Smooth muscle cell (in vitro differentiated cells): ENCODE data around the gene PARP16. TPM values are rescaled to one million over a fixed set of nuclear protein-coding genes. Genes with fewer than 3 reads are reported as not detected.

ENCODE experiments used
- DNase-seq: peaks from one replicate; lab custom pipeline; 2025; ENCODE audit not compliant: unreplicated experiment; lab: John Stamatoyannopoulos, UW
- H2AFZ ChIP-seq: fragments of 200-600 bp; sonication (generic); 2 replicates; pipeline ENCODE4 v1.6.0; 2016; ENCODE audit warnings: antibody characterized with exemption, low read depth, mild to moderate bottlenecking
- H3F3A ChIP-seq: fragments of 200-600 bp; sonication (generic); 2 replicates; pipeline ENCODE4 v1.6.0; 2017; ENCODE audit warnings: antibody characterized with exemption, low read depth
- H3K27ac ChIP-seq: fragments of 200-600 bp; sonication (generic); 2 replicates; pipeline ENCODE4 v1.5.1; 2016; ENCODE audit warnings: low read depth, mild to moderate bottlenecking
- H3K27me3 ChIP-seq: fragments of 200-600 bp; sonication (generic); 2 replicates; pipeline ENCODE4 v1.6.1; 2016; ENCODE audit warnings: low read depth, mild to moderate bottlenecking
- H3K36me3 ChIP-seq: fragments of 200-600 bp; sonication (generic); 2 replicates; pipeline ENCODE4 v1.5.1; 2016; ENCODE audit warnings: low read depth
- H3K4me1 ChIP-seq: fragments of 200-600 bp; sonication (generic); 2 replicates; pipeline ENCODE4 v1.5.1; 2016; ENCODE audit warnings: low read depth
- H3K4me2 ChIP-seq: fragments of 200-600 bp; sonication (generic); 2 replicates; pipeline ENCODE4 v1.6.0; 2016; ENCODE audit warnings: mild to moderate bottlenecking
- H3K4me3 ChIP-seq: fragments of 200-600 bp; sonication (generic); 2 replicates; pipeline ENCODE4 v1.5.1; 2016; ENCODE audit warnings: mild to moderate bottlenecking
- H3K79me2 ChIP-seq: fragments of 200-600 bp; sonication (generic); 2 replicates; pipeline ENCODE4 v1.6.0; 2016; ENCODE audit warnings: low read depth, mild to moderate bottlenecking
- H3K9ac ChIP-seq: fragments of 200-600 bp; sonication (generic); 2 replicates; pipeline ENCODE4 v1.6.0; 2016; ENCODE audit warnings: low read depth
- H3K9me3 ChIP-seq: fragments of 200-600 bp; sonication (generic); replicated peaks from 2 replicates; pipeline ENCODE4 v1.5.1; 2016; ENCODE audit warnings: low read depth
- H4K20me1 ChIP-seq: fragments of 200-600 bp; sonication (generic); 2 replicates; pipeline ENCODE4 v1.6.0; 2016; ENCODE audit warnings: low read depth
- CTCF ChIP-seq: fragments of 200-600 bp; sonication (generic); IDR thresholded peaks from 2 replicates; pipeline ENCODE4 v1.5.1; 2017; ENCODE audit warnings: borderline replicate concordance, mild to moderate bottlenecking, antibody characterized with exemption; ENCODE audit not compliant: insufficient read depth, poor library complexity, severe bottlenecking
- WGBS: methylation state at CpG from one replicate; pipeline ENCODE4 v1.1.7; 2016; ENCODE audit warnings: low lambda C conversion rate; 5-methylcytosine and 5-hydroxymethylcytosine counted together
- polyA plus RNA-seq: library from polyadenylated mRNA; unstranded; fragments of >200 nt; fragmentation: Nextera tagmentation; extraction: Ambion mirVana; gene quantifications from 2 replicates; pipeline ENCODE4 v1.2.1, GENCODE V29; 2016
- total RNA-seq: library from RNA; depleted of rRNA; stranded (reverse); fragments of >200 nt; gene quantifications from 2 replicates; pipeline ENCODE4 v1.2.3, GENCODE V29; 2014

The PARP16 gene
- total and polyA plus RNA-seq, 2 experiments from 2014 or later: 6.0 to 15.1 TPM

- no peak overlapping the region for H3K9ac ChIP-seq
- WGBS: 77% methylated on average over 11 of the region's 11 CpGs
- no peaks in the 10 kb centered on the region for H4K20me1 ChIP-seq
- no peaks in the 10 kb centered on the region for H3K79me2 ChIP-seq
- H3K27me3 ChIP-seq: no peaks in the 10 kb centered on the region
- no peak overlapping the region for H3K4me2 ChIP-seq
- no peaks in the 10 kb centered on the region for H3K36me3 ChIP-seq
- H3K9me3 ChIP-seq: no peaks in the 10 kb centered on the region
- no peak for DNase-seq
- peaks cover 6% of the 10 kb centered on the region for H3K4me1 ChIP-seq
- no peak overlapping the region for H3K4me3 ChIP-seq
- no peak overlapping the region for H3K27ac ChIP-seq
- no peak for TF ChIP-seq CTCF
- no peak overlapping the region for H2AFZ ChIP-seq
- H3F3A ChIP-seq: peaks cover 8% of the 10 kb centered on the region
Measured at GRCh38 chr15:65312400-65312916, 25.8 kb upstream of the PARP16 start.

DNA sequence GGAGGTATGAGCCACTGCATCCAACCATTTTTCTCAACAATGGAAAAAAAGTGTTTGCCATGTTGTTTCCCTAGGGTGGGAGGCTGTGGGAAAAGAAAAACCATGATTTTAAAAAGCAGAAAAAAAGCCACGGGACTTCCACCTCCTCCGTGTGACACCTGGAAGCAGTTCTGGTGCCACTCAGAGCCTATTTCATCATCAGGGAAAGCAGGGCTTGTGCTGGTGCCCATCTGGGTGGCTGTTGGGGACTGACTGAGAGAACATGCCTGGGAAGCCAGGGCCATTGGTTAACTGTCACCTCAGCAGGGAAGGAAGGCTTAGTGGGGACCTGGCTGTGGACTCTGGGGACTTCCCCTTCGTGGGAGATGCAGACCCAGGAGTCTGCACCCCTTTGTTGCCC is 25.1 kb upstream of the PARP16 start:
- WGBS: 79% methylated on average over 3 of the region's 3 CpGs
- Histone ChIP-seq H3F3A (peaks cover 8% of the 10 kb centered on the region), H3K27me3 (no peaks in the 10 kb centered on the region), H2AFZ (no peak overlapping the region), H3K36me3 (no peaks in the 10 kb centered on the region), H4K20me1 (no peaks in the 10 kb centered on the region), H3K9me3 (no peaks in the 10 kb centered on the region), H3K4me2 (no peak overlapping the region), H3K4me3 (no peak overlapping the region), H3K9ac (no peak overlapping the region), H3K79me2 (no peaks in the 10 kb centered on the region), H3K4me1 (peaks cover 6% of the 10 kb centered on the region), H3K27ac (no peak overlapping the region)
- no peak for DNase-seq
- no peak for TF ChIP-seq CTCF

- Histone ChIP-seq H3F3A (peaks cover 15% of the 10 kb centered on the region), H3K4me2 (peak overlapping the region; percentile 13), H3K9ac (no peak overlapping the region), H3K4me1 (peaks cover 6% of the 10 kb centered on the region), H3K27ac (no peak overlapping the region), H2AFZ (no peak overlapping the region), H3K36me3 (no peaks in the 10 kb centered on the region), H3K9me3 (no peaks in the 10 kb centered on the region), H3K27me3 (no peaks in the 10 kb centered on the region), H3K4me3 (no peak overlapping the region), H4K20me1 (no peaks in the 10 kb centered on the region), H3K79me2 (no peaks in the 10 kb centered on the region)
- TF ChIP-seq CTCF: no peak
- DNase-seq: no peak
- WGBS: 74% methylated on average over 10 of the region's 10 CpGs
Measured at GRCh38 chr15:65310431-65311137, 23.9 kb upstream of the PARP16 start.
